Measurements from ENCODE around the gene DOK3. TPM values are rescaled to one million over a fixed set of nuclear protein-coding genes. Genes with fewer than 3 reads are reported as not detected.

DOK3 gene
- total RNA-seq, 3 donors from 2014 or later, result 1.6 to 7.2 (median 6.6) TPM

DNA sequence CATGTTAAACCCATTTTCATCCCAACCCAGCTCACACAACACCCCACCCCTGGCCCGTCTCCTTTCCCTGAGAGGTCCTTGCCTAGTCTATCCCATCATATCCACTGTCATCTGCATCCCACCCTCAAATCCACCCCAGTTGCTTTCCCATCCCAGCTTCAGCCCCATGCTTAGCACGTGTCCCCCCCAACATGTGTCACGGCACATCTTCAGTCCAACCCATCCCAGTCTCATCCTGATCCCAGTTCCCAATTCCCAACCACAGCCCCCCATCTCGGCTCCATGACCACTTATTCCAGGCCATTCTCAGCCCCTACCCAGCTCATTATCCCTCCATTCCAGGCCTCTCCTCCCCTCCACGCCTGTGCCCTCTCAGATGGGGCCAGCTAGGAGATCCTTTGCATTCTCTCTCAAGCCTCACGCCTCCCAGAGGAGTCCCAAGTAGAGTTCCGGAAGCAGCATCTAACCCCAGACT, 35.6 kb downstream of the DOK3 start:
- peak overlapping the region; percentile 81 to 96 (median 81) for H3K4me3 ChIP-seq
- no peaks in the 10 kb centered on the region for H3K9me3 ChIP-seq
- H3K4me1 ChIP-seq, result peaks cover 14 to 18% of the 10 kb centered on the region in 2 donors
- DNase-seq (ENCODE audit: low spot score in 2 of 2), result no peak
- peak overlapping the region; percentile 55 to 77 for H3K27ac ChIP-seq
- no peak for TF ChIP-seq CTCF (IDR thresholded peaks at IDR 0.05)
- no peak for TF ChIP-seq POLR2AphosphoS5 (IDR thresholded peaks at IDR 0.05)
- no peak for TF ChIP-seq POLR2A (IDR thresholded peaks at IDR 0.05)
- intact Hi-C loops (cut with DNase I; ENCODE audit: low total_unique reads), result no loop called here
- H3K27me3 ChIP-seq, result no peaks in the 10 kb centered on the region
- H3K36me3 ChIP-seq, result no peaks in the 10 kb centered on the region

- TF ChIP-seq POLR2A (IDR thresholded peaks at IDR 0.05) (no peak), CTCF (IDR thresholded peaks at IDR 0.05) (no peak), POLR2AphosphoS5 (IDR thresholded peaks at IDR 0.05) (no peak)
- Histone ChIP-seq H3K27me3 (no peaks in the 10 kb centered on the region), H3K27ac (peak within 1 kb of the TSS; percentile 55 to 77), H3K9me3 (no peaks in the 10 kb centered on the region), H3K4me3 (peak within 1 kb of the TSS; percentile 81 to 96 (median 81)), H3K4me1 (peaks cover 9 to 14% of the 10 kb centered on the region in 2 donors), H3K36me3 (no peaks in the 10 kb centered on the region)
- intact Hi-C loops (cut with DNase I; ENCODE audit: low total_unique reads), result no loop called here
- DNase-seq (ENCODE audit: low spot score in 2 of 2), result no peak
Observed at GRCh38 chr5:177473443-177474001, 36.1 kb downstream of the DOK3 start, which contains the start of gene DBN1. Gene DBN1 (minus strand): TSS chr5:177473634. CDS start chr5:177473521, 113 bp downstream.

DNA sequence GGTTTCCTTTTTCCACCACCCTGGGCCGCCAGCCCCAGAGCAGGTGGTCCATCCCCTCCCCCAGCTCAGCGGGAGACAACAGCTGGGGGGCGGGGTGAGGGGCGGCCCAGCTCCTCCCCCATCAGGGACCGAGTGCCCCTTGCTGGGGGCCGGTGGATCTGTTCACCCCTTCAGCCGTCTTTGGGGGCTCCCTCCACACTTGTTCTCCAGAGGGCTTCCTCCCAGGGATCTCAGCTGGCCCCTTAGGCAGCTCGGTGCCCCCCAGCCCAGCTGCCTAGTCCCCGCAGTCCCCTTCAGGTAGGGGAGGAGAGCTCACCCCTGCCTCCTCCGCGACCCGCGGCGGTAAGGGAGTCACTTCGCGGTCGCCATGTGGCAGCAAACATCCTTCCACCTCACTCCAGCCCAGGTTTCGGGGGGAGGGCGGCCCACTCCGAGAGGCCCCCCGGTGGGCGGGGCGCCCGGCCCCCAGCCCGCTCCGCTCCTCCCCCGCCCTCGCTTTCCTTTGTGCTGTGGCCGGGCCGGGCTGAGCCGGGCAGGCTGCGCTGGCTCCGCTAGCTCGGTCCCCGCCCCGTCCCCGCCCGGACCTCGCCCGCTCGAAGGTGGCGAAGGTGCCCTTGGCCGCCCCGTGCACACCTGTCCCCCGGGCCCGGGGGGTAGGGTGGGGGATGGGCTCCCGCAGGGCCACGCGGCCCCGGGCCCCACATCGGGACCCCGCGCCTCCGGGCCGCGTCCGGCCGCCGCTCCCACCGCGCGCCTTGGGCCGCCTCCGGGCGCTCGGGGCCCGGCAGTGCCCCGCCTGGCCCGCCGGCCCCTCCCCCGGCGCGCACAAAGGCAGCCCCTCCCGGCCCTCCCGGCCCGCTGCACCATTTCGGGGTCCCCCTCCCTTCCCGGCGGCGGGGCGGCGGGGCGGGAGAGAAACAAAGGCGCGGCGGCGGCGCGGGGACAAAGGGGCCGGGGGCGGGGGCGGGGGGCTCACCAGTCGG, 36.9 kb downstream of the DOK3 start:
- H3K27ac ChIP-seq, result peak overlapping the region; percentile 55 to 77
- H3K9me3 ChIP-seq, result no peaks in the 10 kb centered on the region
- peaks cover 8 to 14% of the 10 kb centered on the region in 2 donors for H3K4me1 ChIP-seq
- DNase-seq (ENCODE audit: low spot score in 2 of 2), result no peak
- intact Hi-C loops (cut with DNase I; ENCODE audit: low total_unique reads), result no loop called here
- H3K4me3 ChIP-seq, result peak overlapping the region; percentile 81 to 96 (median 81)
- no peaks in the 10 kb centered on the region for H3K27me3 ChIP-seq
- no peak for TF ChIP-seq POLR2A (IDR thresholded peaks at IDR 0.05)
- TF ChIP-seq CTCF (IDR thresholded peaks at IDR 0.05), result no peak
- TF ChIP-seq POLR2AphosphoS5 (IDR thresholded peaks at IDR 0.05), result no peak
- H3K36me3 ChIP-seq, result no peaks in the 10 kb centered on the region

DNA sequence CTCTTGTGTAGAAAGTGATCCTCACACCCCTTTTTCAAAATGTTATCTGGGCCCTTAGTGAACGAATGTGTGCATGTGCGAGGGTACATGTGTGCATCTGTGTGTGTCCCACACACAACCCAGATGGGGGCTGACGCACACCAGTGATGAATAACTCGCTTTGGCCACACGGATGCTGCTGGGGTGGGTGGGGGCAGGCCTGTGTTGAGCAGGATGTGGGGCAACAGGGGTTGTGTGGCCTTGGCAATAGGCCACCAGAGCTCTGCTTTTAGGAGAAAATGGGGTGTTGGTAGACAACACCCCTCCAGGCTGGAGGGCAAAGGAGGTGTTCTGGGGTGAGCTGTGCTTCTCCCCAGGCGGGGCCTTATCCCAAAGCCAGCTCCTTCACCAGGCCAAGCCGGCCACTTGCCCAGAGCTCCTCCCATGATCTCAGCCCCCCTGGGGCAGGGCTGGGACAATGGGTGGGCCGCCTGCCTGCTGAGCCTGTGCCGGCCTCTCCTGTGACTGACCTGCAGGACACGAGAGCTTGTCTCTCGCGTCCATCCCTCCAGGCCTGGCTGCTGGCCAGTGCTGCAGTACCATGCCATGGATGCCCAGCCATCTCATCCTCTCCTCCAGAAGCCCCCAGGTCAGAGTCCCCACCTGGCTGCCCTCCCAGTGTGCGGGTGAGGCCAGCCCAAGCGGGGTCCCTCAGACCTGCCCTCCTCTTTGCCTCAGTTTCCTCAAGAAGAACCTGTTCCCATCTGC, 37.8 kb downstream of the DOK3 start:
- H3K9me3 ChIP-seq, result no peaks in the 10 kb centered on the region
- intact Hi-C loops (cut with DNase I; ENCODE audit: low total_unique reads), result no loop called here
- no peaks in the 10 kb centered on the region for H3K27me3 ChIP-seq
- peaks cover 8 to 14% of the 10 kb centered on the region in 2 donors for H3K4me1 ChIP-seq
- no peak for TF ChIP-seq POLR2AphosphoS5 (IDR thresholded peaks at IDR 0.05)
- no peak for TF ChIP-seq CTCF (IDR thresholded peaks at IDR 0.05)
- no peak for TF ChIP-seq POLR2A (IDR thresholded peaks at IDR 0.05)
- H3K4me3 ChIP-seq, result peak overlapping the region; percentile 81 to 96 (median 81)
- no peaks in the 10 kb centered on the region for H3K36me3 ChIP-seq
- no peak for DNase-seq (ENCODE audit: low spot score in 2 of 2)
- peak overlapping the region in 1 of 2 donors; percentile 77 for H3K27ac ChIP-seq
